DMS53 treated with DMSO at 0.1 percent for 48 hours (cell line): Measurements from ENCODE around the gene RPTOR.
A peak's percentile ranks its signal among the peaks of the same experiment; 100 is the strongest.

Experiments used
- DNase-seq: peaks from one replicate; lab custom pipeline; 2025; ENCODE audit not compliant: unreplicated experiment; lab: John Stamatoyannopoulos, UW

Gene RPTOR

GRCh38 chr17:80636361-80637018 lies 91.9 kb downstream of the RPTOR start:
- DNase-seq: no peak

GRCh38 chr17:80637048-80637781 lies 92.6 kb downstream of the RPTOR start:
- no peak for DNase-seq

- no peak for DNase-seq
These were observed 95.0 kb downstream of the RPTOR start for GRCh38 chr17:80639658-80640057.

GRCh38 chr17:80640366-80641084 lies 95.9 kb downstream of the RPTOR start:
- no peak for DNase-seq

GRCh38 chr17:80643326-80644099 lies 98.9 kb downstream of the RPTOR start:
- DNase-seq: no peak

GRCh38 chr17:80644536-80644935 lies 99.9 kb downstream of the RPTOR start:
- DNase-seq: no peak

- no peak for DNase-seq
These were observed 101.2 kb downstream of the RPTOR start for GRCh38 chr17:80645706-80646325.

GRCh38 chr17:80646328-80646727 lies 101.7 kb downstream of the RPTOR start:
- DNase-seq: no peak

GRCh38 chr17:80647746-80648145 lies 103.1 kb downstream of the RPTOR start:
- no peak for DNase-seq

- DNase-seq: no peak
These were observed 104.6 kb downstream of the RPTOR start for GRCh38 chr17:80649200-80649644.

GRCh38 chr17:80649672-80650330 lies 105.2 kb downstream of the RPTOR start:
- DNase-seq: no peak

- DNase-seq: no peak
These were observed 105.7 kb downstream of the RPTOR start for GRCh38 chr17:80650331-80650672.

- DNase-seq: no peak
These were observed 106.3 kb downstream of the RPTOR start for GRCh38 chr17:80650751-80651518.

GRCh38 chr17:80652756-80653330 lies 108.2 kb downstream of the RPTOR start:
- no peak for DNase-seq

GRCh38 chr17:80653856-80654255 lies 109.2 kb downstream of the RPTOR start:
- DNase-seq: no peak

- no peak for DNase-seq
These were observed 111.0 kb downstream of the RPTOR start for GRCh38 chr17:80655608-80656007.

GRCh38 chr17:80656590-80656989 lies 112.0 kb downstream of the RPTOR start:
- DNase-seq: peak; percentile 64

- peak; percentile 19 for DNase-seq
These were observed 112.9 kb downstream of the RPTOR start for GRCh38 chr17:80657561-80657960.

- DNase-seq: no peak
These were observed 114.2 kb downstream of the RPTOR start for GRCh38 chr17:80658821-80659220.
